Keratinocyte (primary cell): ENCODE data around the gene NUP210L. TPM values are rescaled to one million over a fixed set of nuclear protein-coding genes. Genes with fewer than 3 reads are reported as not detected.
"Not testable (repeated sequence)": the region's sequence is repeated elsewhere in the genome, so short reads cannot be mapped to it uniquely, and the experiment has no call there.

ENCODE experiments used
- DNase-seq: peaks from one replicate; pipeline ENCODE4 v3.0.0-alpha.2; 2011; ENCODE audit warnings: low read depth, missing footprints, low spot score
- FAIRE-seq: peaks from 2 replicates; lab custom pipeline; 2011; peaks lifted over from hg19 to GRCh38; lab: Jason Lieb, UNC
- H2AFZ ChIP-seq: 2 replicates; pipeline ENCODE4 v1.6.0; 2012; ENCODE audit warnings: low read length, control low read depth, inconsistent platforms; ENCODE audit not compliant: control insufficient read depth
- H3K27ac ChIP-seq: 2 replicates; pipeline ENCODE4 v1.5.1; 2011; ENCODE audit warnings: low read length; ENCODE audit not compliant: control insufficient read depth, insufficient read depth
- H3K27me3 ChIP-seq: 3 replicates; pipeline ENCODE4 v1.6.0; 2011; ENCODE audit warnings: low read length; ENCODE audit not compliant: control insufficient read depth, insufficient read depth; ENCODE audit errors: extremely low read depth
- H3K36me3 ChIP-seq, 2 experiments: 2 replicates in 1 of 2; 3 replicates in 1 of 2; pipeline ENCODE4 v1.5.1; 2011; ENCODE audit warnings: low read length in 2 of 2, mild to moderate bottlenecking in 1 of 2; ENCODE audit not compliant: control insufficient read depth in 2 of 2, insufficient read depth in 2 of 2; ENCODE audit errors: extremely low read depth in 1 of 2
- H3K4me1 ChIP-seq: 3 replicates; pipeline ENCODE4 v1.5.1; 2011; ENCODE audit warnings: low read length; ENCODE audit not compliant: control insufficient read depth, insufficient read depth; ENCODE audit errors: extremely low read depth
- H3K4me2 ChIP-seq: 3 replicates; pipeline ENCODE4 v1.6.0; 2011; ENCODE audit warnings: low read depth, low read length; ENCODE audit not compliant: control insufficient read depth, insufficient read depth; ENCODE audit errors: extremely low read depth
- H3K4me3 ChIP-seq, 3 experiments: fragments of 200-600 bp in 1 of 3; sonication (generic) in 1 of 3; 2 replicates in 2 of 3; 3 replicates in 1 of 3; pipeline ENCODE4 v1.5.1; 2011 to 2016; ENCODE audit warnings: low read length in 3 of 3, mild to moderate bottlenecking in 3 of 3, control low read depth in 2 of 3, inconsistent platforms in 1 of 3, low read depth in 1 of 3, mixed read lengths in 1 of 3, mixed run types in 1 of 3, moderate library complexity in 1 of 3; ENCODE audit not compliant: control insufficient read depth in 2 of 3, insufficient read depth in 2 of 3; ENCODE audit errors: extremely low read depth in 1 of 3
- H3K79me2 ChIP-seq: 2 replicates; pipeline ENCODE4 v1.6.0; 2012; ENCODE audit warnings: low read length; ENCODE audit not compliant: control insufficient read depth, insufficient read depth
- H3K9ac ChIP-seq: 3 replicates; pipeline ENCODE4 v1.6.0; 2011; ENCODE audit warnings: low read length; ENCODE audit not compliant: control insufficient read depth, insufficient read depth; ENCODE audit errors: extremely low read depth
- H3K9me1 ChIP-seq: 3 replicates; pipeline ENCODE4 v1.6.0; 2011; ENCODE audit warnings: low read length; ENCODE audit not compliant: control insufficient read depth, insufficient read depth; ENCODE audit errors: extremely low read depth
- H3K9me3 ChIP-seq: 2 replicates; pipeline ENCODE4 v1.5.1; 2012; ENCODE audit warnings: low read depth, low read length; ENCODE audit not compliant: control insufficient read depth
- H4K20me1 ChIP-seq: 3 replicates; pipeline ENCODE4 v1.6.0; 2011; ENCODE audit warnings: low read length; ENCODE audit not compliant: control insufficient read depth, insufficient read depth; ENCODE audit errors: extremely low read depth
- EZH2 ChIP-seq: IDR thresholded peaks from one replicate; pipeline ENCODE4 v1.6.1; 2012; ENCODE audit warnings: inconsistent platforms, mild to moderate bottlenecking, low read length, moderate library complexity
- dilution Hi-C: fragments of 300-500 bp; cut with MboI; formaldehyde crosslinking; loops from one replicate; pipeline ENCODE4 v1.7.0; 2020; ENCODE audit warnings: low sequenced_read_pairs; ENCODE audit not compliant: extremely low pct_ligation_motif_present
- polyA plus RNA-seq, 5 experiments: library from polyadenylated mRNA; depleted of rRNA in 3 of 5; stranded (reverse) in 3 of 5; stranded (forward) in 1 of 5; unstranded in 1 of 5; fragments of >200 nt; gene quantifications; 1 replicate in 1 of 5; 2 replicates in 3 of 5; 3 replicates in 1 of 5; pipeline versions ENCODE4 v1.2.1 to v1.2.3, GENCODE V29; 2011 to 2012; ENCODE audit warnings: missing spikeins in 2 of 5, low read depth in 1 of 5, low replicate concordance in 1 of 5
- TF ChIP-seq, protein P1 (sequence below), 3 experiments: IDR thresholded peaks in 1 of 3; conservative IDR thresholded peaks in 1 of 3; optimal IDR thresholded peaks in 1 of 3; 2 replicates in 2 of 3; 3 replicates in 1 of 3; pipeline versions ENCODE3 to v1.5.1; 2011; ENCODE audit warnings: low read length in 3 of 3, mild to moderate bottlenecking in 3 of 3, moderate library complexity in 2 of 3, control low read depth in 1 of 3, inconsistent platforms in 1 of 3; ENCODE audit not compliant: insufficient read depth in 2 of 3; ENCODE audit errors: extremely low read depth in 1 of 3

The NUP210L gene
- polyA plus RNA-seq, 1 donor (not counting 4 experiments of a cell fraction or from before 2014, with no cell fraction given) = 0.01 TPM

DNA sequence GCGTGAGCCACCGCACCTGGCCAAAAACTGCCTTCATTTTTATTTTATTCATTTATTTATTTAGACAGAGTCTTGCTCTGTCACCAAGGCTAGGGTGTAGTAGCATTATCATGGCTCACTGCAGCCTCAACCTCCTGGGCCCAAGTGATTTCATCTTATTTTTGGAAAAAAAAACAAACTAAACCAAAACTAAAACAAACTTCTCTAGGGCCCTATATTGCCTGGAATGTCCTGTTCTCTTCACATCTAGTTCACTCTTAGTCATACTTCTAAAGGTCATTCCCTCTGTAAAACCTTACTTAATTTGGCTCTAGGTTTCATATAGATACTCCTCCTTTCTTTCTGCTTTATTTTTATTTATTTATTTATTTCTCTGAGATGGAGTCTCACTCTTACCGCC is 148.7 kb downstream of the NUP210L start:
- no peaks in the 10 kb centered on the region for H4K20me1 ChIP-seq
- H2AFZ ChIP-seq = no peak overlapping the region
- no peaks in the 10 kb centered on the region for H3K36me3 ChIP-seq
- peaks cover 2% of the 10 kb centered on the region for H3K4me1 ChIP-seq
- no peak overlapping the region for H3K4me2 ChIP-seq
- no peak overlapping the region for H3K27ac ChIP-seq
- no peak for TF ChIP-seq EZH2
- TF ChIP-seq, protein P1, sequence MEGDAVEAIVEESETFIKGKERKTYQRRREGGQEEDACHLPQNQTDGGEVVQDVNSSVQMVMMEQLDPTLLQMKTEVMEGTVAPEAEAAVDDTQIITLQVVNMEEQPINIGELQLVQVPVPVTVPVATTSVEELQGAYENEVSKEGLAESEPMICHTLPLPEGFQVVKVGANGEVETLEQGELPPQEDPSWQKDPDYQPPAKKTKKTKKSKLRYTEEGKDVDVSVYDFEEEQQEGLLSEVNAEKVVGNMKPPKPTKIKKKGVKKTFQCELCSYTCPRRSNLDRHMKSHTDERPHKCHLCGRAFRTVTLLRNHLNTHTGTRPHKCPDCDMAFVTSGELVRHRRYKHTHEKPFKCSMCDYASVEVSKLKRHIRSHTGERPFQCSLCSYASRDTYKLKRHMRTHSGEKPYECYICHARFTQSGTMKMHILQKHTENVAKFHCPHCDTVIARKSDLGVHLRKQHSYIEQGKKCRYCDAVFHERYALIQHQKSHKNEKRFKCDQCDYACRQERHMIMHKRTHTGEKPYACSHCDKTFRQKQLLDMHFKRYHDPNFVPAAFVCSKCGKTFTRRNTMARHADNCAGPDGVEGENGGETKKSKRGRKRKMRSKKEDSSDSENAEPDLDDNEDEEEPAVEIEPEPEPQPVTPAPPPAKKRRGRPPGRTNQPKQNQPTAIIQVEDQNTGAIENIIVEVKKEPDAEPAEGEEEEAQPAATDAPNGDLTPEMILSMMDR (optimal IDR thresholded peaks at IDR 0.05 in 1 of 3, IDR thresholded peaks at IDR 0.05 in 1 of 3, conservative IDR thresholded peaks at IDR 0.05 in 1 of 3; ENCODE audit: extremely low read depth in 1 of 3, insufficient read depth in 2 of 3, low read length in 3 of 3) = no peak
- DNase-seq (no peak), FAIRE-seq (no peak)
- no peaks in the 10 kb centered on the region for H3K9me3 ChIP-seq
- dilution Hi-C loops = no loop called here
- no peaks in the 10 kb centered on the region for H3K9me1 ChIP-seq
- no peak overlapping the region for H3K4me3 ChIP-seq
- H3K79me2 ChIP-seq = no peaks in the 10 kb centered on the region
- H3K27me3 ChIP-seq = no peaks in the 10 kb centered on the region
- H3K9ac ChIP-seq = no peak overlapping the region

DNA sequence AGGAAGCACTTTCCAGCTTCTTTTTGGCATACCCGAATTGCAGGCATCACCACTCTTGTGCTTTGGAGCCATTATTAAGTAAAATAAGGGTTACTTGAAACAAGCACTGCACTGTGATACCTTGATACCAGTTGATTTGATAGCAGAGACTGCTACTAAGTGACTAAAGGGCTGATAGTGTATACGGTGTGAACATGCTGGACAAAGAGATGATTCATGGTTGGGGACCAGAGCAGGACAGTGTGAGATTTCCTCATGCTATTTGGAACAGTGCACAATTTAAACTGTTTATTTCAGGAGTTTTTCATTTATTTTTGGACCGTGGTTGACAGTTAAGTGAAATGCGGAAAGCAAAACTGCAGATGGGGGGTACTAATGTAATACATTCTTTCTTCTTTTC is 154.5 kb downstream of the NUP210L start:
- H3K9me3 ChIP-seq = no peaks in the 10 kb centered on the region
- FAIRE-seq (no peak), DNase-seq (no peak)
- no peak for TF ChIP-seq EZH2
- TF ChIP-seq, protein P1 (optimal IDR thresholded peaks at IDR 0.05 in 1 of 3, IDR thresholded peaks at IDR 0.05 in 1 of 3, conservative IDR thresholded peaks at IDR 0.05 in 1 of 3; ENCODE audit: extremely low read depth in 1 of 3, insufficient read depth in 2 of 3, low read length in 3 of 3) = no peak
- H2AFZ ChIP-seq = no peak overlapping the region
- no peaks in the 10 kb centered on the region for H3K27me3 ChIP-seq
- H3K9ac ChIP-seq = no peak overlapping the region
- H3K9me1 ChIP-seq = no peaks in the 10 kb centered on the region
- dilution Hi-C loops = no loop called here
- H3K79me2 ChIP-seq = no peaks in the 10 kb centered on the region
- no peaks in the 10 kb centered on the region for H3K36me3 ChIP-seq
- no peak overlapping the region for H3K4me2 ChIP-seq
- no peak overlapping the region for H3K27ac ChIP-seq
- peaks cover 2% of the 10 kb centered on the region for H3K4me1 ChIP-seq
- H4K20me1 ChIP-seq = no peaks in the 10 kb centered on the region
- no peak overlapping the region for H3K4me3 ChIP-seq

DNA sequence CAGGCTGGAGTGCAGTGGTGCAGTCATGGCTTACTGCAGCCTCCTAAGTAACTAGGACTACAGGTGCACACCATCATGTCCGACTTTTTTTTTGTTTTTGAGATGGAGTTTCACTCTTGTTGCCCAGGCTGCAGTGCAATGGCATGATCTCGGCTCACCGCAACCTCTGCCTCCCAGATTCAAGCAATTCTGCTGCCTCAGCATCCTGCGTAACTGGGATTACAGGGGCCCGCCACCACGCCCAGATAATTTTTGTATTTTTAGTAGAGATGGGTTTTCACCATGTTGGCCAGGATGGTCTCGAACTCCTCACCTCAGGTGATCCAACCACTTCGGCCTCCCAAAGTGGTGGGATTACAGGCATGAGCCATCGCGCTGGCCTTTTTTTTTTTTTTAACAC is 158.0 kb downstream of the NUP210L start:
- H3K9ac ChIP-seq, H3K27ac ChIP-seq, H3K9me1 ChIP-seq, H3K9me3 ChIP-seq, DNase-seq, H3K4me3 ChIP-seq, H3K27me3 ChIP-seq, H4K20me1 ChIP-seq, H3K4me2 ChIP-seq, FAIRE-seq, H2AFZ ChIP-seq, H3K79me2 ChIP-seq, dilution Hi-C loops: not testable (repeated sequence)
- peaks cover 8 to 12% of the 10 kb centered on the region in 2 experiments for H3K36me3 ChIP-seq
- H3K4me1 ChIP-seq = peaks cover 10% of the 10 kb centered on the region
